ENCODE measurements around the gene OSBPL5. TPM values are rescaled to one million over a fixed set of nuclear protein-coding genes. Genes with fewer than 3 reads are reported as not detected.
A peak's percentile ranks its signal among the peaks of the same experiment; 100 is the strongest.

OSBPL5 gene
- total RNA-seq, 1 donor from 2014 or later: 61.1 TPM

GRCh38 chr11:3197878-3198528, 32.9 kb upstream of the OSBPL5 start:
- DNase-seq (ENCODE audit: low read depth in 2 of 2): no peak

- no peak for DNase-seq (ENCODE audit: low read depth in 2 of 2)
Observed at GRCh38 chr11:3197044-3197695, 32.1 kb upstream of the OSBPL5 start.

- no peak for DNase-seq (ENCODE audit: low read depth in 2 of 2)
Observed at GRCh38 chr11:3196161-3197043, 31.3 kb upstream of the OSBPL5 start.

- DNase-seq (ENCODE audit: low read depth in 2 of 2): peak; percentile 28 to 47
Observed at GRCh38 chr11:3195251-3196160, 30.4 kb upstream of the OSBPL5 start.

GRCh38 chr11:3194016-3194816, 29.1 kb upstream of the OSBPL5 start:
- DNase-seq (ENCODE audit: low read depth in 2 of 2): no peak

- DNase-seq (ENCODE audit: low read depth in 2 of 2): no peak
Observed at GRCh38 chr11:3193373-3194015, 28.4 kb upstream of the OSBPL5 start.

- no peak for DNase-seq (ENCODE audit: low read depth in 2 of 2)
Observed at GRCh38 chr11:3192511-3193372, 27.6 kb upstream of the OSBPL5 start.

- no peak for DNase-seq (ENCODE audit: low read depth in 2 of 2)
Observed at GRCh38 chr11:3191586-3192324, 26.6 kb upstream of the OSBPL5 start.

GRCh38 chr11:3190600-3190999, 25.5 kb upstream of the OSBPL5 start:
- no peak for DNase-seq (ENCODE audit: low read depth in 2 of 2)

GRCh38 chr11:3189886-3190583, 24.9 kb upstream of the OSBPL5 start:
- no peak for DNase-seq (ENCODE audit: low read depth in 2 of 2)

GRCh38 chr11:3189196-3189843, 24.2 kb upstream of the OSBPL5 start:
- DNase-seq (ENCODE audit: low read depth in 2 of 2): no peak

- DNase-seq (ENCODE audit: low read depth in 2 of 2): no peak
Observed at GRCh38 chr11:3188496-3189195, 23.5 kb upstream of the OSBPL5 start.

- DNase-seq (ENCODE audit: low read depth in 2 of 2): no peak
Observed at GRCh38 chr11:3186166-3186953, 21.2 kb upstream of the OSBPL5 start.

GRCh38 chr11:3184732-3185347, 19.7 kb upstream of the OSBPL5 start:
- peak in 1 of 2 donors; percentile 54 for DNase-seq (ENCODE audit: low read depth in 2 of 2)

GRCh38 chr11:3183523-3183922, 18.4 kb upstream of the OSBPL5 start:
- DNase-seq (ENCODE audit: low read depth in 2 of 2): no peak
